ENCODE results near the gene CDKN3.

The CDKN3 gene, protein sequence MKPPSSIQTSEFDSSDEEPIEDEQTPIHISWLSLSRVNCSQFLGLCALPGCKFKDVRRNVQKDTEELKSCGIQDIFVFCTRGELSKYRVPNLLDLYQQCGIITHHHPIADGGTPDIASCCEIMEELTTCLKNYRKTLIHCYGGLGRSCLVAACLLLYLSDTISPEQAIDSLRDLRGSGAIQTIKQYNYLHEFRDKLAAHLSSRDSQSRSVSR

DNA sequence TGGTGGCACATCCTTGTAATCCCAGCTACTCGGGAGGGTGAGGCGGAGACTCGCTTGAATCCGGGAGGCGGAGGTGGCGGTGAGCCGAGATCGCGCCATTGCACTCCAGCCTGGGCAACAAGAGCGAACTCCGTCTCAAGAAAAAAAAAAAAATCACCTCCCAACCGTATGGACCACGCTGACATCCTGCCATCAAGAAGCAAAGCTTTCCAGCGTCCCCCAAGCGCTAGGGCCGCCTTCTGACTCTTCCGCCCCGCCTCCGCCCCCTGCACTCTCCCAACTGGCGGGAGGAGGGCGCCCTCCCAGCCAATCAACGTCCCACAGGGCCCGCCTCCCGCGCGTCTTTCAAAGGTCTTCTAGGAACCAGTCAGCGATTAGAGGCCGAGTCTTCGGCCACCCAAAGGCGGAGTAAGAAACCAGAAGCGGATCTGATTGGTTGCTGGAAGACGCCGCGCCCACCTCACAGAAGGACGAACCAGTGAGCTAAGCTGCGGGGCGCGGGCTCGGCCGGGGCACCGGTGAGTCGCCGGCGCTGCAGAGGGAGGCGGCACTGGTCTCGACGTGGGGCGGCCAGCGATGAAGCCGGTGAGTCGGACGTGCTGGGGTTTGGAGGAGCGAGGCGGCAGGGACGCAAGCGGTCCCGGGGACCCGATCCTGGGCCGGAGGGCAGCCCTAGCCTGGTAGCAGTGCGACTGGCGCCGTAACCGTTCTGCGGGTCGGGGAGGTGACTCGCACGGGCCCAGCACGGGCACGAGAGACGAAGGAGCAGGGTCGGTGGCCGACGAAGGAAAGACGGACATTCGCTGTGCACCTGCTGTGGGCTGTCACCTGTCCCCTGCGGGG lies at the start of gene CDKN3:
CDKN3 (plus strand) TSS at position 515 of the 843 bp plus-strand sequence; CDS start at position 577, 62 bp downstream.
- Histone ChIP-seq H3K9me3 (ENCODE audit: control insufficient read depth in 2 of 2, low read length in 2 of 2) (no peaks in the 10 kb centered on the region), H3K27ac (ENCODE audit: low read length) (no peak within 1 kb of the TSS), H3K4me1 (ENCODE audit: control insufficient read depth, insufficient read depth, low read length) (peaks cover 5% of the 10 kb centered on the region), H3K4me3 (ENCODE audit: low read length in 2 of 2) (peak within 1 kb of the TSS; percentile 83 to 85), H3K9ac (ENCODE audit: low read length in 2 of 2) (peak within 1 kb of the TSS; percentile 68 to 75), H3K36me3 (ENCODE audit: control insufficient read depth in 2 of 2, insufficient read depth in 2 of 2, low read length in 2 of 2) (no peaks in the 10 kb centered on the region), H3K27me3 (ENCODE audit: control insufficient read depth in 1 of 2, insufficient read depth in 2 of 2, low read length in 2 of 2) (no peaks in the 10 kb centered on the region)

DNA sequence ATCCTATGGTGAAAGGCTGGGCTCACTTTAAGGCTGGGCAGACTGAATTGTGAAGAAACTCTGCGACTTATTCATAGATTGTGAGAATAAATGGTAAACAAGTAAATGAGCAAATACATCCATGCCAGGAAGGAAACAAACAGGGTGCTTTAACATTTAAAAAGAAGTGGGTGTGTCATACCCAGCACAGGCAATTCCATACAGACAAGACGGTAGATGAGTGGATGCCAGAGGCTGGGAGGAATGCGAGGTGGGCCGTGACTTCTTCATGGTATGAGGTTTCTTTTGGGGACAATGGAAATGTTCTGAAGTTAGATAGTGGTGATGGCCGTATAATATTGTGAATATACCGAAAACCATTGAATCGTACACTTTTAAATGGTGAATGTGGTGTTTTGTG lies 49.8 kb upstream of the CDKN3 start:
- Histone ChIP-seq H3K9me3 (ENCODE audit: control insufficient read depth in 2 of 2, low read length in 2 of 2) (no peaks in the 10 kb centered on the region), H3K4me3 (ENCODE audit: low read length in 2 of 2) (no peak overlapping the region), H3K27me3 (ENCODE audit: control insufficient read depth in 1 of 2, insufficient read depth in 2 of 2, low read length in 2 of 2) (peaks cover 0 to 8% of the 10 kb centered on the region in 2 donors), H3K27ac (ENCODE audit: low read length) (no peak overlapping the region), H3K36me3 (ENCODE audit: control insufficient read depth in 2 of 2, insufficient read depth in 2 of 2, low read length in 2 of 2) (no peaks in the 10 kb centered on the region), H3K4me1 (ENCODE audit: control insufficient read depth, insufficient read depth, low read length) (peaks cover 14% of the 10 kb centered on the region), H3K9ac (ENCODE audit: low read length in 2 of 2) (no peak overlapping the region)

DNA sequence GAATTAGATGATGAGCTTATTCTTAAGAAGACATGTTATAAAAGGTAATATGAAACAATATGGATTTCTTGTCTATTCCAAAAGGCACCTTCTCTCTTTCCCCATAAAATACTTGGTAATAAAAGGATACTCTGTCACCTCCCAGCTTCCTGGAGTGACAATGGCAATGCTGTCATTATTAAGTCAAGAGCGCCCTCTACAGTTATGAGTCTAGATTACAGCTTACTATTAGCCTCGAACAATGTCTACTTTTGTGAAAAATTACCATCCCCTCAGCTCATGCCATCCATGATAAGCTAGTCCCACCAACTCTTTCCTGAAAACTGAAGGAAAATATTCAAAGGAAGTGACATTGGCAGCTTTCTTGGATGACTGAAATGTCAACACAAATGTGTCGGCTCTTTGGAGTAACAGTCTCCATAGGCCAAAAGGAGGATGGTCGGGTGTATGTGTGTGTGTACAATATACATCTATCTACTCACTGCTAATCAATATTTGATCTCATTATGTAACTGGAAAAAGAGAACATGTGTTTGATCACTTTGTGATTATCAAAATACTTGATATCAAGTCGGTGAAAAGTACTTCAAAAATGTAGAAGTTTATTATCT lies 48.7 kb upstream of the CDKN3 start:
- Histone ChIP-seq H3K27me3 (ENCODE audit: control insufficient read depth in 1 of 2, insufficient read depth in 2 of 2, low read length in 2 of 2) (peaks cover 0 to 10% of the 10 kb centered on the region in 2 donors), H3K4me3 (ENCODE audit: low read length in 2 of 2) (no peak overlapping the region), H3K4me1 (ENCODE audit: control insufficient read depth, insufficient read depth, low read length) (peaks cover 14% of the 10 kb centered on the region), H3K9ac (ENCODE audit: low read length in 2 of 2) (no peak overlapping the region), H3K36me3 (ENCODE audit: control insufficient read depth in 2 of 2, insufficient read depth in 2 of 2, low read length in 2 of 2) (no peaks in the 10 kb centered on the region), H3K27ac (ENCODE audit: low read length) (no peak overlapping the region), H3K9me3 (ENCODE audit: control insufficient read depth in 2 of 2, low read length in 2 of 2) (no peaks in the 10 kb centered on the region)

DNA sequence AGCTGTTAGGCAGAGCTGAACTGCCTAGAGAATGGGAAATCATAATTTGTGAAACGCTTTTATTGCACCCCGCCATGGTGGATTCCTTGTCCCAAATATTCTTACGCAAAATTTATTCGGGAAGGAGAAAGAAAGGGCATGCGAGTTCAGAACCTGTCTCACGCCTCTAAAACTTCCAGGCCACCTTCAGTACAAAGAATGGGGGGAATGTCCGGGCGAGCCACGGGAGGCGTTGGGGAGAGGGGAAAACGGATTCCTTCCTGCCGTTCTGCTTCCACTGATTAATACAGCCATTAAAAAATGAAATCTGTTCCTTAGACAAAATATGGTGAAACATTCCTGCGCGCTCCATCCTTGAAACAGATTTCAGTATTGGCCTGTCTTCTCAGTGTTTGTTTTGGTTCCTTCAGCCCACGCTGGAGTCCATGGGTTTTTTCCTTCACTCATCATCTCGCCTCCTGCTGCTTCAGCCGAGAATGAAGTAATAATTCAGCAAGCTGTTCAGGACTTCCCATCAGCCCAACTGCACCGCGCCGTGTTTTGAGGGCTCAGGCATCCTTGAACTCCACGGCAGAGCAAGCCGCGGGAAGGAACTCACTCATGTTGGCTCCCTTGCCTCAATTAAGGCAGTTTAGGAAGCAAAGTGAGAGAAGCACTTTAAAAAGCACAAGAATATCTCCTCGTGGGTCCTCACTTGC lies 47.7 kb upstream of the CDKN3 start:
- H3K36me3 ChIP-seq (ENCODE audit: control insufficient read depth in 2 of 2, insufficient read depth in 2 of 2, low read length in 2 of 2): no peaks in the 10 kb centered on the region
- no peaks in the 10 kb centered on the region for H3K9me3 ChIP-seq (ENCODE audit: control insufficient read depth in 2 of 2, low read length in 2 of 2)
- H3K27ac ChIP-seq (ENCODE audit: low read length): peak overlapping the region; percentile 18
- H3K27me3 ChIP-seq (ENCODE audit: control insufficient read depth in 1 of 2, insufficient read depth in 2 of 2, low read length in 2 of 2): peaks cover 2 to 10% of the 10 kb centered on the region in 2 donors
- peak overlapping the region in 1 of 2 donors; percentile 40 for H3K4me3 ChIP-seq (ENCODE audit: low read length in 2 of 2)
- H3K9ac ChIP-seq (ENCODE audit: low read length in 2 of 2): no peak overlapping the region
- peaks cover 10% of the 10 kb centered on the region for H3K4me1 ChIP-seq (ENCODE audit: control insufficient read depth, insufficient read depth, low read length)

DNA sequence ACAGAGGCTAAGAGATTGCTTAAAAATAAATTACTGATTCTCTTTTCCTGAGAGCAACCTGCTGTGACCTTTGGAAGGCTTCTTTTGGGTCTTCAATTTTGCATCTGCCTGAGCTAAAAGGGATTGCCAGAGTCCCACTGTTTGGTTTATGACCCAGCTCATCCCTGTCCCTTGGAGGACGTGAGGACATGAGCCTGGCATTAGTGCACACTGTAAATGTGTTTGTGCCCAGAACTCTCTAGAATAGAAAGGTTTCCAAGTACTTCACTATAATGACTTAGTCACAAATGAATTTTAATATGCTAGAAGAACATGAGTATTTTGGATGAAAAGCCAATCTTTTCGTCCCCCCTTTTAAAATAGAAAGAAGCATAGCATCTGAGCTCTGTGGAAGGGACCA lies 47.1 kb upstream of the CDKN3 start:
- H3K4me1 ChIP-seq (ENCODE audit: control insufficient read depth, insufficient read depth, low read length): peaks cover 10% of the 10 kb centered on the region
- H3K27me3 ChIP-seq (ENCODE audit: control insufficient read depth in 1 of 2, insufficient read depth in 2 of 2, low read length in 2 of 2): peaks cover 2 to 10% of the 10 kb centered on the region in 2 donors
- peak overlapping the region in 1 of 2 donors; percentile 40 for H3K4me3 ChIP-seq (ENCODE audit: low read length in 2 of 2)
- H3K9ac ChIP-seq (ENCODE audit: low read length in 2 of 2): no peak overlapping the region
- no peaks in the 10 kb centered on the region for H3K36me3 ChIP-seq (ENCODE audit: control insufficient read depth in 2 of 2, insufficient read depth in 2 of 2, low read length in 2 of 2)
- peak overlapping the region; percentile 18 for H3K27ac ChIP-seq (ENCODE audit: low read length)
- no peaks in the 10 kb centered on the region for H3K9me3 ChIP-seq (ENCODE audit: control insufficient read depth in 2 of 2, low read length in 2 of 2)

DNA sequence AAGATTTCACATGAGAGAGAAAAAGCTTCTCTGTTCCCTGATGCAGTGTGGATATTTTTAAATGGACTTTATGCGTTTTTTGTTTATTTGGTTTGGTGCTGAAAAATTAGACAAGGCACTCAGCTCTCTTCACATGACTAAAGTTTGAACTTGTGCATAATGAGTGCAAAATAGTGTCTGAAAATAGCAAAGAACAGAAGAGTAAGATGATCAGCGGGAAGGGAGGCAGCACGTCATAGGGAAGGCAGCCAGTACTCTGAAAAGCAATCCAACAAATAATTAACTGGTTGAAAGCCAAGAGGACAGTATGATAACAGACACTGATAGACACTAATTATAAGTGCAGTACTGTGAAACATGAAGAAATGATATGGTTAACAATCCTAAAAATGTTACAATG lies 46.6 kb upstream of the CDKN3 start:
- Histone ChIP-seq H3K4me1 (ENCODE audit: control insufficient read depth, insufficient read depth, low read length) (peaks cover 10% of the 10 kb centered on the region), H3K36me3 (ENCODE audit: control insufficient read depth in 2 of 2, insufficient read depth in 2 of 2, low read length in 2 of 2) (no peaks in the 10 kb centered on the region), H3K27me3 (ENCODE audit: control insufficient read depth in 1 of 2, insufficient read depth in 2 of 2, low read length in 2 of 2) (peaks cover 2 to 10% of the 10 kb centered on the region in 2 donors), H3K9ac (ENCODE audit: low read length in 2 of 2) (no peak overlapping the region), H3K9me3 (ENCODE audit: control insufficient read depth in 2 of 2, low read length in 2 of 2) (no peaks in the 10 kb centered on the region), H3K27ac (ENCODE audit: low read length) (no peak overlapping the region), H3K4me3 (ENCODE audit: low read length in 2 of 2) (no peak overlapping the region)

DNA sequence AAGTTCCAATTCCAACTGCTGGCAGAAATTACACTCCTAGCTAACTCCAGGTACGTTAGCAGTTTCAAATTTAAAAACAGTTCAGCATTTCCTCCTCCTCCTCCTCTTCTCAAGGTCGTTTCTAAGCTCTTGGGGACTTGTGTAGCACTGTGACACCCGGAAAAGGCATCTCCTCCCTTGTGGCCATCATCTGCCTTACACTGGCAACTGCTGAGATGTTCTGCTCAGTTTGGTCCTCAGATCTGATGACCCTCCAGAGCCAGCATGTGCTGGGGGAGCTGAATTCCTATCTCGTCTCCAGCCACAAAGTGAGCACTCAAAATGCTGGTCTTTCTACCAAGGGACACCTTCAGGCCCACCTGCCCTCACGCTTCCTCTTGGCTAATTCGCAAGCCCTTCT lies 43.5 kb upstream of the CDKN3 start:
- no peak overlapping the region for H3K27ac ChIP-seq (ENCODE audit: low read length)
- no peaks in the 10 kb centered on the region for H3K9me3 ChIP-seq (ENCODE audit: control insufficient read depth in 2 of 2, low read length in 2 of 2)
- no peak overlapping the region for H3K4me3 ChIP-seq (ENCODE audit: low read length in 2 of 2)
- H3K27me3 ChIP-seq (ENCODE audit: control insufficient read depth in 1 of 2, insufficient read depth in 2 of 2, low read length in 2 of 2): peaks cover 2 to 10% of the 10 kb centered on the region in 2 donors
- no peaks in the 10 kb centered on the region for H3K36me3 ChIP-seq (ENCODE audit: control insufficient read depth in 2 of 2, insufficient read depth in 2 of 2, low read length in 2 of 2)
- peaks cover 7% of the 10 kb centered on the region for H3K4me1 ChIP-seq (ENCODE audit: control insufficient read depth, insufficient read depth, low read length)
- no peak overlapping the region for H3K9ac ChIP-seq (ENCODE audit: low read length in 2 of 2)

DNA sequence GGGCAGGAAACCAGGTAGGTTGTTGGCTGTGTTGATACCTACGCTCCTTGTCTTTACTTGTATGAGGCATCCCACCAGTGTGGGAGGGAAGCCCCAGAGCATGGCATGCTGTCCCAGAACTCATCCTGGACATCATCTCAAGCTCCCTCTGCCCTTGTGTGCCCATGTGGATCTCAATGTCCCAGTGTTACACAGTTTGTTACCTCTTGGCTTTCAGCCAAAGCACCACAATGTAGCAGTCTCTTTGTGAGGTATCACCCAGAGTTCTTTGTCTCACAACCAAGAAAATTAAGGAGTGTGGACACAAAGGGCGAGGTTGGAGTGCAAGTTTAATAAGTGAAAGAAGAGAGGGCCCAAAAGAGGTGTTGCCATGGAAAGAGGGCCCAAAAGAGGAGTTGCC lies 43.1 kb upstream of the CDKN3 start:
- Histone ChIP-seq H3K4me1 (ENCODE audit: control insufficient read depth, insufficient read depth, low read length) (peaks cover 7% of the 10 kb centered on the region), H3K9me3 (ENCODE audit: control insufficient read depth in 2 of 2, low read length in 2 of 2) (no peaks in the 10 kb centered on the region), H3K27me3 (ENCODE audit: control insufficient read depth in 1 of 2, insufficient read depth in 2 of 2, low read length in 2 of 2) (peaks cover 2 to 10% of the 10 kb centered on the region in 2 donors), H3K27ac (ENCODE audit: low read length) (no peak overlapping the region), H3K36me3 (ENCODE audit: control insufficient read depth in 2 of 2, insufficient read depth in 2 of 2, low read length in 2 of 2) (no peaks in the 10 kb centered on the region), H3K4me3 (ENCODE audit: low read length in 2 of 2) (no peak overlapping the region), H3K9ac (ENCODE audit: low read length in 2 of 2) (no peak overlapping the region)

DNA sequence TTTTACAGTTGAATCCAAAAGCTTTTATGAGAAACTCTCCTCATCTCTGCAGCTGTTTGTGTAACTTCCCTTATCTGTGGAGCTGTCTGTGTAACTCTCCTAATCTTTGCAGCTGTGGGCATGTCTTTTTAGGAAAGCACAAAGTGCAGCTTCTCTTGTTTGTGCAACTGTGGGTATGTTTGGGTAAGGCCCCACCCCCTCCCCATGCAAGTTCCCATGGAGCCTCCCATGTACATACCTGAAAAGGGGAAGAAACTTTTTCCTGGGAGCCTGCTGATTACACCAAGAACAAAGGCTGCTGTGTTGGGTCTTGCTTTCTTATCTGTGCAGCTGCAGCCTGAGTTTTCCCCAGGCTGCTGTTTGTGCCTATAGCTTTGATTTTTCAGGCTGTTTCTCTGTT lies 42.7 kb upstream of the CDKN3 start:
- H3K27ac ChIP-seq (ENCODE audit: low read length): no peak overlapping the region
- H3K36me3 ChIP-seq (ENCODE audit: control insufficient read depth in 2 of 2, insufficient read depth in 2 of 2, low read length in 2 of 2): no peaks in the 10 kb centered on the region
- no peak overlapping the region for H3K4me3 ChIP-seq (ENCODE audit: low read length in 2 of 2)
- H3K9me3 ChIP-seq (ENCODE audit: control insufficient read depth in 2 of 2, low read length in 2 of 2): no peaks in the 10 kb centered on the region
- H3K9ac ChIP-seq (ENCODE audit: low read length in 2 of 2): no peak overlapping the region
- peaks cover 7% of the 10 kb centered on the region for H3K4me1 ChIP-seq (ENCODE audit: control insufficient read depth, insufficient read depth, low read length)
- H3K27me3 ChIP-seq (ENCODE audit: control insufficient read depth in 1 of 2, insufficient read depth in 2 of 2, low read length in 2 of 2): peaks cover 2 to 10% of the 10 kb centered on the region in 2 donors

DNA sequence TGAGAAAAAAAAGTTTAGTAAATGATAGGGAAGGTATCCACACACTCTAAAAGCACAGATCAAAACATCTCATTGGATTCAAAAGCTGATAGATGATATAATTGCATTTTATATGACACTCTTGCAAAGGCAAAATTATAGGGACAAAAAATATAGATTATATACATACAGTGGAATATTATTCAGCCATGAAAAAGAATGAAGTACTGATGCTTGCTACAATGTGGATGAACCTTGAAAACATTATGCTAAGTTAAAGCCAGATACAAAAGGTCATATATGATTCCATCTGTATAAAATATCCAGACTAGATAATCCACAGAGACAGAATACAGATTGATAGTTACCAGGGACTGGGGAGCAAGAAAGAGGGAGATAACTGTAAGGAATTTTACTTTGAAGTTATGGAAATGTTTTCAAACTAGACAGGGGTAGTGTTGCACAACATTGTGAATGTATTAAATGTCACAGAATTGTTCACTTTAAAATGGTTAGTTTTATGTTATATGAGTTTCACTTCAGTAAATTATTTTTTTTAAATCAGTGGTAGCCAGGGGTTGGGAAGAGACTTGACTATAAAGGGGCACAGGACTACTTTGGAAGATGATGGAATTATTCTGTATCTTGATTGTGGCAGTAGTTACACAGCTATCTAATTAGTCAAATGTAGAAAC lies 41.7 kb upstream of the CDKN3 start:
- Histone ChIP-seq H3K27ac (ENCODE audit: low read length) (no peak overlapping the region), H3K27me3 (ENCODE audit: control insufficient read depth in 1 of 2, insufficient read depth in 2 of 2, low read length in 2 of 2) (peaks cover 2 to 5% of the 10 kb centered on the region in 2 donors), H3K36me3 (ENCODE audit: control insufficient read depth in 2 of 2, insufficient read depth in 2 of 2, low read length in 2 of 2) (no peaks in the 10 kb centered on the region), H3K9me3 (ENCODE audit: control insufficient read depth in 2 of 2, low read length in 2 of 2) (no peaks in the 10 kb centered on the region), H3K4me1 (ENCODE audit: control insufficient read depth, insufficient read depth, low read length) (peaks cover under 1% of the 10 kb centered on the region), H3K4me3 (ENCODE audit: low read length in 2 of 2) (no peak overlapping the region), H3K9ac (ENCODE audit: low read length in 2 of 2) (no peak overlapping the region)
